IMR-90 (cell line): ENCODE data around the gene BAZ2B.

ENCODE experiments used
- BHLHE40 ChIP-seq: fragments of 150-350 bp; IDR thresholded peaks from 2 replicates; pipeline ENCODE4 v1.6.1; 2016; ENCODE audit warnings: mild to moderate bottlenecking, low read depth, low read length
- CEBPB ChIP-seq: IDR thresholded peaks from 2 replicates; pipeline ENCODE4 v1.6.1; 2012; ENCODE audit warnings: low read depth, low read length, improper control_type of control experiment
- CHD1 ChIP-seq: IDR thresholded peaks from 2 replicates; pipeline ENCODE4 v1.6.1; 2012; ENCODE audit warnings: low read depth, low read length, improper control_type of control experiment
- FOS ChIP-seq: fragments of 150-350 bp; IDR thresholded peaks from 2 replicates; pipeline ENCODE4 v1.6.1; 2016; ENCODE audit warnings: low read depth, low read length
- NFE2L2 ChIP-seq: fragments of 150-350 bp; IDR thresholded peaks from 2 replicates; pipeline ENCODE4 v1.6.1; 2016; ENCODE audit warnings: low read depth, mild to moderate bottlenecking, low read length
- POLR2A ChIP-seq: IDR thresholded peaks from 2 replicates; pipeline ENCODE4 v1.6.1; 2012; ENCODE audit warnings: mild to moderate bottlenecking, low read depth, low read length
- RAD21 ChIP-seq: IDR thresholded peaks from 2 replicates; pipeline ENCODE4 v1.6.1; 2012; ENCODE audit warnings: low read length, improper control_type of control experiment
- RFX5 ChIP-seq: IDR thresholded peaks from 2 replicates; pipeline ENCODE4 v1.8.0; 2012; ENCODE audit warnings: low read depth, mild to moderate bottlenecking, low read length, moderate library complexity
- SMC3 ChIP-seq: fragments of 150-350 bp; IDR thresholded peaks from 2 replicates; pipeline ENCODE4 v1.6.1; 2016; ENCODE audit warnings: low read depth, mild to moderate bottlenecking, antibody characterized with exemption, low read length, moderate library complexity
- TF ChIP-seq, protein P1 (sequence below): conservative IDR thresholded peaks from 2 replicates; pipeline ENCODE4 v1.5.1; 2012; ENCODE audit warnings: mild to moderate bottlenecking, low read depth, low read length, improper control_type of control experiment
- TF ChIP-seq, protein P2 (sequence below): fragments of 150-350 bp; IDR thresholded peaks from 2 replicates; pipeline ENCODE4 v1.6.1; 2017; ENCODE audit warnings: mild to moderate bottlenecking, antibody characterized with exemption, low read length, low read depth

GRCh38 chr2:159506202-159506601, 110.1 kb downstream of the BAZ2B start:
- TF ChIP-seq BHLHE40: no peak
- TF ChIP-seq, protein P1, sequence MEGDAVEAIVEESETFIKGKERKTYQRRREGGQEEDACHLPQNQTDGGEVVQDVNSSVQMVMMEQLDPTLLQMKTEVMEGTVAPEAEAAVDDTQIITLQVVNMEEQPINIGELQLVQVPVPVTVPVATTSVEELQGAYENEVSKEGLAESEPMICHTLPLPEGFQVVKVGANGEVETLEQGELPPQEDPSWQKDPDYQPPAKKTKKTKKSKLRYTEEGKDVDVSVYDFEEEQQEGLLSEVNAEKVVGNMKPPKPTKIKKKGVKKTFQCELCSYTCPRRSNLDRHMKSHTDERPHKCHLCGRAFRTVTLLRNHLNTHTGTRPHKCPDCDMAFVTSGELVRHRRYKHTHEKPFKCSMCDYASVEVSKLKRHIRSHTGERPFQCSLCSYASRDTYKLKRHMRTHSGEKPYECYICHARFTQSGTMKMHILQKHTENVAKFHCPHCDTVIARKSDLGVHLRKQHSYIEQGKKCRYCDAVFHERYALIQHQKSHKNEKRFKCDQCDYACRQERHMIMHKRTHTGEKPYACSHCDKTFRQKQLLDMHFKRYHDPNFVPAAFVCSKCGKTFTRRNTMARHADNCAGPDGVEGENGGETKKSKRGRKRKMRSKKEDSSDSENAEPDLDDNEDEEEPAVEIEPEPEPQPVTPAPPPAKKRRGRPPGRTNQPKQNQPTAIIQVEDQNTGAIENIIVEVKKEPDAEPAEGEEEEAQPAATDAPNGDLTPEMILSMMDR: no peak
- no peak for TF ChIP-seq POLR2A
- TF ChIP-seq CEBPB: no peak
- TF ChIP-seq FOS: no peak
- no peak for TF ChIP-seq CHD1
- TF ChIP-seq SMC3: no peak
- TF ChIP-seq RFX5: no peak
- TF ChIP-seq NFE2L2: no peak
- TF ChIP-seq, protein P2, sequence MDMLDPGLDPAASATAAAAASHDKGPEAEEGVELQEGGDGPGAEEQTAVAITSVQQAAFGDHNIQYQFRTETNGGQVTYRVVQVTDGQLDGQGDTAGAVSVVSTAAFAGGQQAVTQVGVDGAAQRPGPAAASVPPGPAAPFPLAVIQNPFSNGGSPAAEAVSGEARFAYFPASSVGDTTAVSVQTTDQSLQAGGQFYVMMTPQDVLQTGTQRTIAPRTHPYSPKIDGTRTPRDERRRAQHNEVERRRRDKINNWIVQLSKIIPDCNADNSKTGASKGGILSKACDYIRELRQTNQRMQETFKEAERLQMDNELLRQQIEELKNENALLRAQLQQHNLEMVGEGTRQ: no peak
- no peak for TF ChIP-seq RAD21
